ENCODE results near the gene GLRA3.
"Not testable (repeated sequence)": the region's sequence is repeated elsewhere in the genome, so short reads cannot be mapped to it uniquely, and the experiment has no call there.

The GLRA3 gene

GRCh38 chr4:174631901-174632758 lies 196.9 kb downstream of the GLRA3 start:
- DNase-seq (ENCODE audit: extremely low spot score): peak; percentile 27
- TF ChIP-seq CTCF (IDR thresholded peaks at IDR 0.05; ENCODE audit: control extremely low read depth, extremely low read depth, low read depth, missing control alignments): peak; percentile 61
- ChIA-PET CTCF (interaction anchor here (0.8 to 1.5 kb wide), 4 partner anchors 14 to 273 kb away, joined by 3 to 4 read pairs (median 3); no protein-coding TSS in a partner anchor), POLR2A (no interaction called here)

GRCh38 chr4:174629907-174630450 lies 199.1 kb downstream of the GLRA3 start:
- POLR2A ChIA-PET; DNase-seq (ENCODE audit: extremely low spot score): not testable (repeated sequence)
- CTCF ChIA-PET: interaction anchor here (1.0 kb wide), 1 partner anchor 9 kb away, joined by 3 read pairs; no protein-coding TSS in a partner anchor

- DNase-seq (ENCODE audit: extremely low spot score): no peak
- CTCF ChIA-PET: no interaction called here
Observed at GRCh38 chr4:174629265-174629664, 199.8 kb downstream of the GLRA3 start.

GRCh38 chr4:174628191-174628590 lies 200.9 kb downstream of the GLRA3 start:
- CTCF ChIA-PET: no interaction called here
- no peak for DNase-seq (ENCODE audit: extremely low spot score)
- POLR2A ChIA-PET: no interaction called here
- TF ChIP-seq CTCF (IDR thresholded peaks at IDR 0.05; ENCODE audit: control extremely low read depth, extremely low read depth, low read depth, missing control alignments): no peak

More at GRCh38 chr4:174629265-174629664, 199.8 kb downstream of the GLRA3 start:
- no peak for TF ChIP-seq CTCF (IDR thresholded peaks at IDR 0.05; ENCODE audit: control extremely low read depth, extremely low read depth, low read depth, missing control alignments)
- POLR2A ChIA-PET: no interaction called here

GRCh38 chr4:174627473-174627872 lies 201.6 kb downstream of the GLRA3 start:
- CTCF ChIA-PET: no interaction called here
- TF ChIP-seq CTCF (IDR thresholded peaks at IDR 0.05; ENCODE audit: control extremely low read depth, extremely low read depth, low read depth, missing control alignments): no peak
- DNase-seq (ENCODE audit: extremely low spot score): no peak
- POLR2A ChIA-PET: no interaction called here

- DNase-seq (ENCODE audit: extremely low spot score): no peak
- POLR2A ChIA-PET: no interaction called here
- CTCF ChIA-PET: no interaction called here
- TF ChIP-seq CTCF (IDR thresholded peaks at IDR 0.05; ENCODE audit: control extremely low read depth, extremely low read depth, low read depth, missing control alignments): no peak
Observed at GRCh38 chr4:174626342-174627008, 202.6 kb downstream of the GLRA3 start.

GRCh38 chr4:174616661-174617060 lies 212.4 kb downstream of the GLRA3 start:
- CTCF ChIA-PET: interaction anchor here (1.2 kb wide), 1 partner anchor 42 kb away, joined by 3 read pairs; no protein-coding TSS in a partner anchor
- DNase-seq (ENCODE audit: extremely low spot score): no peak
- no peak for TF ChIP-seq CTCF (IDR thresholded peaks at IDR 0.05; ENCODE audit: control extremely low read depth, extremely low read depth, low read depth, missing control alignments)
- POLR2A ChIA-PET: no interaction called here

Measured in GM10248 (cell line).